Muscle layer of colon (tissue), 2 donors: Measurements from ENCODE around the gene CCDC51.
"Not testable (repeated sequence)": the region's sequence is repeated elsewhere in the genome, so short reads cannot be mapped to it uniquely, and the experiment has no call there.

ENCODE experiments used
- H3K27ac ChIP-seq: one replicate; pipeline ENCODE4 v1.7.0; 2013; ENCODE audit warnings: low read depth, mild to moderate bottlenecking, low read length, moderate library complexity
- H3K27me3 ChIP-seq, 2 donors: one replicate each; pipeline ENCODE4 v1.7.0; 2013; ENCODE audit warnings: low read length in 2 of 2, mild to moderate bottlenecking in 2 of 2; ENCODE audit not compliant: insufficient read depth in 2 of 2, control insufficient read depth in 1 of 2
- H3K36me3 ChIP-seq: one replicate; pipeline ENCODE4 v1.7.0; 2013; ENCODE audit warnings: mild to moderate bottlenecking, low read length; ENCODE audit not compliant: insufficient read depth
- H3K4me1 ChIP-seq: one replicate; pipeline ENCODE4 v1.7.0; 2013; ENCODE audit warnings: mild to moderate bottlenecking, low read length; ENCODE audit not compliant: insufficient read depth
- H3K4me3 ChIP-seq, 2 donors: one replicate each; pipeline ENCODE4 v1.7.0; 2013; ENCODE audit warnings: low read length in 2 of 2, low read depth in 1 of 2, mild to moderate bottlenecking in 1 of 2, moderate library complexity in 1 of 2
- H3K9ac ChIP-seq: one replicate; pipeline ENCODE4 v1.7.0; 2013; ENCODE audit warnings: low read length
- H3K9me3 ChIP-seq: one replicate; pipeline ENCODE4 v1.7.0; 2013; ENCODE audit warnings: mild to moderate bottlenecking, low read length
- donor health status: abdominal sarcoma.
- donor health status: Adenocarcinoma of cecum.

CCDC51 gene

DNA sequence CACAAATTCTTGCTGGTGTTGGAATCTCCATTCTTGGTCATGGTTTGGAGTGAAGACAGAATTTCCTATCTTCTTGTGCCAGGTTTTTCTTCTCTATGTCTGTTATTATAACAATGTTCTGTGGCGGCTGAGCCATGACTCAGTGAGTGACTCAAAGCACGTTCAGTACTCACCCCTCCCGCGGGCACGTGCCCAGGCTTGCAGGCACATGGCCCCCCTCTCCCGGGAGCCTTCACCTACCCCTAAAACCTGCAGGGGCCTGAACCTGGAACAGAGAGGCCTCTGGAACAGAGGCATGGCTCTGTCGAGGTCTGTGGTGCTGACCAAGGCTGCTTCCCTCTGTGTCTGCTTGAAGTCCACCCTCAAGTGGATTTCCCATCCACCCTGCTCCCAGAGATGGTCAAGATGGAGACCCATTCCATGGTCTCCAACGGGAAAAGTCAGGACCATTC, 37.6 kb downstream of the CCDC51 start:
- Histone ChIP-seq H3K9me3 (no peaks in the 10 kb centered on the region), H3K4me3 (peak overlapping the region in 1 of 2 donors; percentile 19), H3K27me3 (no peaks in the 10 kb centered on the region), H3K27ac (peak overlapping the region; percentile 93), H3K9ac (no peak overlapping the region), H3K4me1 (peaks cover 17% of the 10 kb centered on the region), H3K36me3 (peaks cover 39% of the 10 kb centered on the region)

DNA sequence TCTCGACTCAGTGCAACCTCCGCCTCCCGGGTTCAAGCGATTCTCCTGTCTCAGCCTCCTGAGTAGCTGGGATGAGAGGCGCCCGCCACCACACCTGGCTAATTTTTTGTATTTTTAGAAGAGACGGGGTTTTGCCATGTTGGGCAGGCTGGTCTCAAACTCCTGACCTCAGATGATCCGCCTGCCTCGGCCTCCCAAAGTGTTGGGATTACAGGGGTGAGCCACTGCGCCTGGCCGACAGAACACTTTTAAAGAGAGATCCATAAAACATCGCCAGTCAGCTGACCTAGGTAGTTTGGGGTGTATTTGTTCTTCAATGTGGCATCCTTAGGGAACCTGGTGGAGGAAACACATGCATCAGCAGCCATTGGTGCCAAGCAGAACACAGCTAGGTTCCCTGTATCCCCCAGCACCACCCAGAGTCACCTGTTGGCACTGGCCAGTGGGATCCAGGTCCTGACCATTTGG, 38.5 kb downstream of the CCDC51 start:
- H3K9me3 ChIP-seq, H3K27me3 ChIP-seq, H3K4me3 ChIP-seq: not testable (repeated sequence)
- H3K27ac ChIP-seq, result peak overlapping the region; percentile 93
- peaks cover 32% of the 10 kb centered on the region for H3K36me3 ChIP-seq
- peak overlapping the region; percentile 11 for H3K9ac ChIP-seq
- H3K4me1 ChIP-seq, result peaks cover 17% of the 10 kb centered on the region

DNA sequence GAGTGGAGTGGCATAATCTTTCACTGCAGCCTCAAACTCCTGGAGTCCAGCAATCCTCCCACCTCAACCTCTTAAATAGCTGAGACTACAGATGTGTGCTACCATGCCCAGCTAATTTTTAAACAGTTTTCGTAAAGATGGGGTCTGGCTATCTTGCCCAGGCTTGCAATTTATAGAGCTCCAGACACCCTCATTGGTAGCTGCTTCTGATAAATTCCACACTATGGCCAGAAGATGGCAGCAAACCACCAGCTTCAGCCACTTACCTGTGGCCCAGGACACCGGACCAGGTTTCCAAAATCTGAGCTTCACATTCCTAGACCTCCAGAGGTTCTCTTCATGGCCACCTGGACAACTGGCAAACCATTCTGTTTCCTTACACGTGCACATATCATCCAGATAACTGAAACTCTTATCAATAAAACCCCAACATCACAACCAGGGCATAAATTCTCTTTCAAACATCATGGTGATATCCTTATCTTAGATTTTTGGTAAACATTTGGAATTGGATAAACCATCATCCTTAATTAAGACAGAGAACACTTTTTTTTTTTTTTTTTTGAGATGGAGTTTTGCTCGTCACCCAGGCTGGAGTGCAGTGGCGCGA, 39.0 kb downstream of the CCDC51 start:
- peaks cover 17% of the 10 kb centered on the region for H3K4me1 ChIP-seq
- H3K27ac ChIP-seq, result peak overlapping the region; percentile 93
- no peak overlapping the region for H3K9ac ChIP-seq
- peaks cover 0 to 3% of the 10 kb centered on the region in 2 donors for H3K27me3 ChIP-seq
- no peak overlapping the region for H3K4me3 ChIP-seq
- no peaks in the 10 kb centered on the region for H3K9me3 ChIP-seq
- H3K36me3 ChIP-seq, result peaks cover 26% of the 10 kb centered on the region

DNA sequence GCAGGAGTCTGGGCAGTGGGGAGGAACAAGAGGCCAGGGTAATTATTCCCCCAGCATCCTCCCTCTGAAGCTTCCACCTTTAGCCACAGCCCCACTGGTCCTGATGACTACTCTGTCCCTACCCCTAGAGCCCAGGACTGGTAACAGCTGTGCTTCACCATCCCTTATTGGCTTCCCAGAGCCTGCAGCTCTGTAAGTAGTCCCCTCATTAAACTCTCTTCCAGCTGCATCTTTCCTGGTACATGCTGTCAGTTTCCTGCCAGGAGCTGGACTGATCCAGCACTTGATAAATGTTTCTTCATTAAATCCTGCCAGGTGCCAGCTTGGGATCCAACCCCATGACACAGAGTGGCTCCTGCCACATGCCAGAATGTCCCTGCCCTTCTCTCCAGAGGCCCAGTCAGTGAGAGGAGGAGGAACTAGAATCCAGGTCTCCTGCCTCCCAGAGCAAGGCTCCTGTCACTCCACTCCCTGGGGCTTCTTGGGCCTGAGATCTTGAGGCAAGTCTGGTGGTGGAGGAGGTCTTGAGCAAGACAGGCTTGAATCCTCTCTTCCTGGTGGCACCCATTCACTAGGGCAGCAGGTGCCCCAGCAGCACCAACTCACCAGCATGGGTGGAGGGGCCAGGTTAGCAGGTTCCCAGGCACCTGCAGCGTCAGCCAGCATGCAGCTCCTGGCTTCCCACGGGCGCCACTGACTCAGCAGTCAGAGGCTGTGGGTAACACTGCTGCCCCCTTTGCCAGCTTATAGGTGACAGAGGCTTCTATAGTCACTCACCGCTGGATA, 40.3 kb downstream of the CCDC51 start:
- no peak overlapping the region for H3K4me3 ChIP-seq
- no peak overlapping the region for H3K9ac ChIP-seq
- H3K4me1 ChIP-seq, result peaks cover 17% of the 10 kb centered on the region
- H3K27me3 ChIP-seq, result peaks cover 0 to 5% of the 10 kb centered on the region in 2 donors
- peaks cover 13% of the 10 kb centered on the region for H3K36me3 ChIP-seq
- H3K9me3 ChIP-seq, result no peaks in the 10 kb centered on the region
- peak overlapping the region; percentile 21 for H3K27ac ChIP-seq

DNA sequence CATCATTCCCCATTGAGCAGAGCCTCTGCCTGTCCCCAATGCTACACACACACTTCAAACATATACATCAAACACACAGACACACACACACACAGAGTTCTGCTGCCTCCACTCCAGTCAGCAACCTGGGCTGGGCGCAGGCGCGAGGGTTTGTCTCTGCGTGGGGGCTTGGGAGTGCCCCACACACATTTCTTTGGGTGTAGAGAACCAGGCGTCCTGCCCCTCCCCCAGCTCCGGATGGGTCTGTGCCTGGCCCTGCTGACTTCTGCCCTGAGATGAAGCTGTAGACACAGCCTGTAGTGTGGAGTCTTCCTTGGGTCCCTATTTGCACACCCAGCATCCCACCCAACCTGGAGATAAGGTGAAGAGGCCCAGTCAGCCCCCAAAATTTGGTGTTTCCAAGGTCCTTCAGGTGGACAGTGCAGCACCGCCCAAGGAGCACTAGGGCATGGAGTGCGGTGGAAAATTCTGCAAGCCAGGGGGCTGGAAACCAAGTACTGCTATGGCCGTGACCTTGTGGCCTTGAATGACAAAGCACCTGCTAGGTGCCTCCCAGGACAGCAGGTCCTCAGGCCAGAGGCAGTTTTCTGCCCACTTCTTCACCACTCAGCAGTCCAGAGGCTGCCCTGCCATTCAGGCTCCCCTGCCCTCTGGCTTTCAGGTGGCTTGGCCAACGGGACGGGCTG, 41.1 kb downstream of the CCDC51 start:
- Histone ChIP-seq H3K9me3 (no peaks in the 10 kb centered on the region), H3K27ac (no peak overlapping the region), H3K27me3 (peaks cover 0 to 5% of the 10 kb centered on the region in 2 donors), H3K4me3 (no peak overlapping the region), H3K36me3 (peaks cover 5% of the 10 kb centered on the region), H3K9ac (no peak overlapping the region), H3K4me1 (peaks cover 17% of the 10 kb centered on the region)

DNA sequence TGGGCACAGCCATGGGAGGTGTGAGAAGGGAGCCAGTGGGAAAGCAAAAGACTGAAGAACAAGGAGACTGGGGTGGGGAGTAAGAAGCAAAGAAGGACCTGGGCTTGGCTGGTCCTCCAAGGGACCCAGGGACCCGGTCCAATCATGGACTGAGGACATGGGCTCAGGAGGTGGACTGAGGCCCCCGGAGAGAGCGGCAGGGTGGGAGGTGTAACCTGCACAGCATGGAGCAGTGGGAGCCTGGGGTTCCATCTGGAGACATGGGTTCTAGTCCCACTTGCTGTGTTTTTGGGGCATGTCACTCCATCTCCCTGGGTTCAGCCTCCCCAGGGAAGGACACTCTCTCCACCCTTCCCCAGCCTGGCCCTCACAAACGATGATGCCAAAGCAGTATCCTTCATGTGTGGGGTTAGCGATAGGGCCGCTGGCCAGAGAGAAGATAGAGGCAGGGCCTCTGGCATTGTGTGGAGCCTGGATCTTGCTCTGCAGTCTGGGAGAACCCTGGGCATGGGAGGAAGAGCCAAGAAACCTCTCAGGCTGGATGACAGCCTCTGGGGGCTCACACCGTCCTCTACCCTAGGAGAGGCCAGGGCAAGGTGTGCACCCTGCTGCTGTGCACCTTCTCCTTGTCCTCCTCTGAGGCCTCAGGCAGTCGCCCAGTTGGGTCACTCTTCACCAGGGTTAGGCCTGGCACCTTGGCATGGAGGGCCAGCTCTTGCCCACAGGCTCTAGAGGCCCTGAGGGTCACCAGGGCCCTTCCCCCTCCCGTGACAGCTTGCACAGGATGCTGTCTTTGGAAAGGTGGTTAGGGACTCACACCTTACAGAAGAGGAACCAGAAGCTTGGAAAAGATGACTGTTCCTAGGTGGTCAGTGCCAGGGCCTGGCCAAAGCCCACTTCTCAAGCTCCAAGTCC, 41.9 kb downstream of the CCDC51 start:
- H3K9ac ChIP-seq, result no peak overlapping the region
- no peaks in the 10 kb centered on the region for H3K9me3 ChIP-seq
- peaks cover 0 to 5% of the 10 kb centered on the region in 2 donors for H3K27me3 ChIP-seq
- H3K27ac ChIP-seq, result no peak overlapping the region
- H3K4me3 ChIP-seq, result no peak overlapping the region
- H3K36me3 ChIP-seq, result no peaks in the 10 kb centered on the region
- H3K4me1 ChIP-seq, result peaks cover 16% of the 10 kb centered on the region

DNA sequence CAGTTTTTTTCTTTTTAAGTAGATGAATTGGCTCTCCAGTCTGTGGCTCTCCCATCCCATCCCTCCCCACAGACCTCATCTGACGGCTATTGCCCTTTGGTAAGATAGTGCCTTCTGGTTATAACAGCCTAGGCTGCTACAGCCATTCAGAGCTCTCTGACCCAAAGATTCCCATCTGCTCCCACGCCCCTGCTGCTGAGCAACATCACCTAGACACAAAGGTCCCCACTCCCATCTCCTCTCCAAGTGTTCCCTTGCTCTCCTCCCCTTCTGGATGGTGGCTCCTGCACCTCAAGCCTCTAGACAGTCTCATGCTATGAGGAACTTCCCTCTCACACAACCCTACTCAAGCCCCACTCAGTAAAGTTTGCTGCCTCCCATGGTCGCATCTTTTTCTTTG, 44.2 kb downstream of the CCDC51 start:
- Histone ChIP-seq H3K27me3 (peaks cover 0 to 5% of the 10 kb centered on the region in 2 donors), H3K4me3 (no peak overlapping the region), H3K9ac (no peak overlapping the region), H3K36me3 (no peaks in the 10 kb centered on the region), H3K27ac (no peak overlapping the region), H3K4me1 (no peaks in the 10 kb centered on the region), H3K9me3 (no peaks in the 10 kb centered on the region)

DNA sequence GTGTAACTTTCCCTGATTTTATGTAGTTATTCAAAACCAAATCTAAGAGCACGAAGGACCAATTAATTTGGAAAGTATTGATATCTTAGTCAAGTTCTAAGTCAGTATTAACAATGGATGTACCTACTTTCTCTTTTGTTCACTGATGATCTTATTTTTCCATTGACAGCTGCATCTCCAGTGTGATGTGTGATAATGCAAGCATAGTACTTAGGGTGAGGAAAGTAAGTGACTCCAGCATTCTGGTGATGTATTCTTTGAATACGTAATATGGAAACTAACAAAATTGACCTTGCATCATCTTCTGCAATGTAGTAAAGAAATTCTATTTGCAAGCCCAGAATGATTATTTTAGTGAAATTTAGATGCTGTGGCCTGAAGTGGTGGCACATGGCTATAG, 45.5 kb downstream of the CCDC51 start:
- Histone ChIP-seq H3K36me3 (no peaks in the 10 kb centered on the region), H3K9ac (no peak overlapping the region), H3K4me3 (no peak overlapping the region), H3K27me3 (peaks cover 0 to 5% of the 10 kb centered on the region in 2 donors), H3K27ac (no peak overlapping the region), H3K9me3 (no peaks in the 10 kb centered on the region), H3K4me1 (no peaks in the 10 kb centered on the region)

DNA sequence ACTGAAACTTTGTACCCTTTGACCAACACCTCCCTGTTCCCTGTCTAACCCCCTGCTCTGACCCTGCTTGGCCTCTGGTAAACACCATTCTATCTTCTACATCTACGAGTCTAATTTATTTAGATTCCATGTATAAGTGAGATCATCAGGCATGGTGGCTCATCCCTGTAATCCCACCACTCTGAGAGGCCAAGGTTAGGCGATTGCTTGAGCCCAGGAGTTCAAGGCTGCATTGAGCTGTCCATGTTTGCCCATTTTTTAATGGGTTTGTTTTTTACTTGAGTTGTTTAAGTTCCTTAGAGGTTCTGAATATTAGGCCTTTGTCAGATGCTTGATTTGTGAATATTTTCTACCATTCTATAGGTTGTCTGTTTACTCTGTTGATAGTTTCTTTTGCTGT, 51.0 kb downstream of the CCDC51 start:
- Histone ChIP-seq H3K27me3 (no peaks in the 10 kb centered on the region), H3K27ac (no peak overlapping the region), H3K36me3 (no peaks in the 10 kb centered on the region), H3K9me3 (no peaks in the 10 kb centered on the region), H3K9ac (no peak overlapping the region), H3K4me1 (no peaks in the 10 kb centered on the region), H3K4me3 (no peak overlapping the region)

DNA sequence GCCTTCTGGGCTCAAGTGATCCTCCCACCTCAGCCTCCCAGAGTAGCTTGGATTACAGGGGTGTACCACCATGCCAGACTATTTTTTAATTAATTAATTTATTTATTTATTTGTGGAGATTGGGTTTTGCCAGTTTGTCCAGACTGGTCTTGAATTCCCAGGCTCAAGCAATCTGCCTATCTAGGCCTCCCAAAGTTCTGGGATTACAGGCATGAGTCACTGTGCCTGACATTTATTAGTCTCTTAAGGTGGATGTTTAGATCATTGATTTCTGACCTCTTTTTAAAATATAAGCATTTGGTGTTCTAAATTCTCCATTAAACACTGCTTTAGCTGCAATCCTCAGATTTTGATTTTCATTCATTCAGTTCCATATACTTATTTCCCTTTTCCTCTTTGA, 52.3 kb downstream of the CCDC51 start:
- no peak overlapping the region for H3K9ac ChIP-seq
- H3K9me3 ChIP-seq, result no peaks in the 10 kb centered on the region
- no peak overlapping the region for H3K27ac ChIP-seq
- no peaks in the 10 kb centered on the region for H3K36me3 ChIP-seq
- H3K4me1 ChIP-seq, result no peaks in the 10 kb centered on the region
- no peak overlapping the region for H3K4me3 ChIP-seq
- no peaks in the 10 kb centered on the region for H3K27me3 ChIP-seq
